ENCODE results near the gene PRKCH. TPM values are rescaled to one million over a fixed set of nuclear protein-coding genes. Genes with fewer than 3 reads are reported as not detected.
"Not testable (repeated sequence)": the region's sequence is repeated elsewhere in the genome, so short reads cannot be mapped to it uniquely, and the experiment has no call there.

The PRKCH gene
- total RNA-seq, 2 experiments from 2014 or later = 304 to 312 TPM

DNA sequence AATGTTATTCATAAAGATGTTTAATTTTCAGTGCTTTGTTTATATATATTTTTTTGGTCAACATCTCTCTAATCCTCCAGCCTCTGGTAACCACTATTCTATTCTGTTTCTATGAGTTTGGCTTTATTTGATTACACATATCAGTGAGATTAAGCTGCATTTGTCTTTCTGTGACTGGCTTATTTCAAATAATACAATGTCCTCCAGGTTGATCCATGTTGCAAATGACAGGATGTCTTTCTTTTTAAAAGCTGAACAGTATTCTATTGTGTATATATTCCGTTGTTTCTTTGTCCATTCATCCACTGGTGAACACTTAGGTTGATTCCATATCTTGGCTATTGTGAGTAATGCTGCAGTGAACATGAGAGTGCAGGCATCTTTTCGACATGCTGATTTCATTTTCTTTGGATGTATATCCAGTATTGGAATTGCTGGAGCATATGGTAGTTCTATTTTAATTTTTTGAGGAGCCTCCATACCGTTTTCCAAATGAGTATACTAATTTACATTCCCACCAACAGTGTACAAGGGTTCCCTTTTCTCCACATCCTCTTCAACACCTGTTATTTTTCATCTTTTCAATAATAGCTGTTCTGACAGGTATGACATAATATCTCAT is 142.4 kb downstream of the PRKCH start:
- Mint-ChIP-seq H3K4me1 (peaks cover 65% of the 10 kb centered on the region), H3K27me3 (no peaks in the 10 kb centered on the region), H3K9me3 (ENCODE audit: low read depth) (peaks cover 2% of the 10 kb centered on the region), H3K4me3 (no peak overlapping the region), H3K27ac (no peak overlapping the region), H3K36me3 (peaks cover 79% of the 10 kb centered on the region)
- CTCF ChIA-PET = no interaction called here
- DNase-seq (no peak), ATAC-seq (no peak)

DNA sequence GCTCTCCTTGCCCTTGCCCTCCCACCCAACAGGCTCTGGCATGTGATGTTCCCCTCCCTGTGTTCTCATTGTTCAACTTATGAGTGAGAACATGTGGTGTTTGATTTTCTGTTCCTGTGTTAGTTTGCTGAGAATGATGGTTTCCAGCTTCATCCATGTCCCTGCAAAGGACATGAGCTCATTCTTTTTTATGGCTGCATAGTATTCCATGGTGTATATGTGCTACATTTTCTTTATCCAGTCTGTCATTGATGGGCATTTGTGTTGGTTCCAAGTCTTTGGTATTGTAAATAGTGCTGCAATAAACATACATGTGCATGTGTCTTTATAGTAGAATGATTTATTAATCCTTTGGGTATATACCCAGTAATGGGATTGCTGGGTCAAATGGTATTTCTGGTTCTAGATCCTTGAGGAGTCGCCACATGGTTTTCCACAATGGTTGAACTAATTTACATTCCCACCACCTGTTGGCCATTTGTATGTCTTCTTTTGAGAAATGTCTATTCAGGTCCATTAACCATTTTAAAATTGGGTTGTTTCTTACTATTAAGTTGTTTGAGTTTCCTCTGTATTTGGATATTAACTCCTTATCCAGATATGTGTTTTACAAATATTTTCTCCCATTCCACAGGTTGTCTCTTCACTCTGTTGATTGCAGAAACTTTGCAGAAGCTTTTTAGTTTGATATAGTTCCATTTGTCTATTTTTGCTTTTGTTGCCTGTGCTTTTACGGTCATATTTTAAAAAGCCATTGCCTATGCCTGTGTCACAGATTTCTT is 143.4 kb downstream of the PRKCH start:
- Mint-ChIP-seq H3K4me1 (peaks cover 67% of the 10 kb centered on the region), H3K36me3 (peaks cover 74% of the 10 kb centered on the region)
- H3K9me3 Mint-ChIP-seq (ENCODE audit: low read depth); H3K27ac Mint-ChIP-seq; H3K4me3 Mint-ChIP-seq; DNase-seq; H3K27me3 Mint-ChIP-seq; ATAC-seq: not testable (repeated sequence)
- CTCF ChIA-PET = interaction anchor here (1.7 kb wide), 1 partner anchor 373 kb away, joined by 5 read pairs; no protein-coding TSS in a partner anchor

- no peaks in the 10 kb centered on the region for H3K9me3 Mint-ChIP-seq (ENCODE audit: low read depth)
- ATAC-seq (no peak), DNase-seq (no peak)
- CTCF ChIA-PET = interaction anchor here (1.1 kb wide), 1 partner anchor 265 kb away, joined by 3 read pairs; no protein-coding TSS in a partner anchor
- no peak overlapping the region for H3K27ac Mint-ChIP-seq
- no peak overlapping the region for H3K4me3 Mint-ChIP-seq
- peaks cover 72% of the 10 kb centered on the region for H3K36me3 Mint-ChIP-seq
- H3K4me1 Mint-ChIP-seq = peaks cover 70% of the 10 kb centered on the region
- no peaks in the 10 kb centered on the region for H3K27me3 Mint-ChIP-seq
These were observed 145.0 kb downstream of the PRKCH start for GRCh38 chr14:61466249-61466904.

DNA sequence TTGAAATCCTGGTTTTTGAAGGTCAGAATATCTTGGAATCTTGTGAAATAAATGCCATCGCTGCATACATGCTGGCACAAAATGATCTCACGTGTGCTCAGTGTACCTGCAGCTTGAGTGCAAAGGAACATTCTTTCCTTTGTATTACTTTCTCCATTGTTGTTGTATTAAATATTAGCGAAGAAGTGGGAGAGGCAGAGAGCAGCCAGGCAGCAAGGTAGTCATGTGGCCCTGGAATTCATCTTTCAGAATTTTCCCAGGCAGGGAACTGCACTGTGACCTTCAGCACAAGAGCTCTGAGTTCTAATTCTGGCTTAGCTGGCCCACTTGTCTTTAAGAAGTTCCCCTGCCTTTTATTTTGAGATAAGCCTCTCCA is 145.5 kb downstream of the PRKCH start:
- Mint-ChIP-seq H3K27me3 (no peaks in the 10 kb centered on the region), H3K4me1 (peaks cover 70% of the 10 kb centered on the region), H3K4me3 (no peak overlapping the region), H3K36me3 (peaks cover 70% of the 10 kb centered on the region), H3K27ac (no peak overlapping the region), H3K9me3 (ENCODE audit: low read depth) (no peaks in the 10 kb centered on the region)
- CTCF ChIA-PET = interaction anchor here (1.1 kb wide), 1 partner anchor 264 kb away, joined by 3 read pairs; no protein-coding TSS in a partner anchor
- no peak for ATAC-seq
- DNase-seq = no peak

- DNase-seq = no peak
- no peaks in the 10 kb centered on the region for H3K27me3 Mint-ChIP-seq
- ATAC-seq = no peak
- peaks cover 71% of the 10 kb centered on the region for H3K4me1 Mint-ChIP-seq
- no peak overlapping the region for H3K27ac Mint-ChIP-seq
- CTCF ChIA-PET = interaction anchor here (1.1 kb wide), 1 partner anchor 264 kb away, joined by 3 read pairs; no protein-coding TSS in a partner anchor
- peaks cover 67% of the 10 kb centered on the region for H3K36me3 Mint-ChIP-seq
- H3K9me3 Mint-ChIP-seq (ENCODE audit: low read depth) = no peaks in the 10 kb centered on the region
- no peak overlapping the region for H3K4me3 Mint-ChIP-seq
These were observed 145.9 kb downstream of the PRKCH start for GRCh38 chr14:61467296-61467695.

DNA sequence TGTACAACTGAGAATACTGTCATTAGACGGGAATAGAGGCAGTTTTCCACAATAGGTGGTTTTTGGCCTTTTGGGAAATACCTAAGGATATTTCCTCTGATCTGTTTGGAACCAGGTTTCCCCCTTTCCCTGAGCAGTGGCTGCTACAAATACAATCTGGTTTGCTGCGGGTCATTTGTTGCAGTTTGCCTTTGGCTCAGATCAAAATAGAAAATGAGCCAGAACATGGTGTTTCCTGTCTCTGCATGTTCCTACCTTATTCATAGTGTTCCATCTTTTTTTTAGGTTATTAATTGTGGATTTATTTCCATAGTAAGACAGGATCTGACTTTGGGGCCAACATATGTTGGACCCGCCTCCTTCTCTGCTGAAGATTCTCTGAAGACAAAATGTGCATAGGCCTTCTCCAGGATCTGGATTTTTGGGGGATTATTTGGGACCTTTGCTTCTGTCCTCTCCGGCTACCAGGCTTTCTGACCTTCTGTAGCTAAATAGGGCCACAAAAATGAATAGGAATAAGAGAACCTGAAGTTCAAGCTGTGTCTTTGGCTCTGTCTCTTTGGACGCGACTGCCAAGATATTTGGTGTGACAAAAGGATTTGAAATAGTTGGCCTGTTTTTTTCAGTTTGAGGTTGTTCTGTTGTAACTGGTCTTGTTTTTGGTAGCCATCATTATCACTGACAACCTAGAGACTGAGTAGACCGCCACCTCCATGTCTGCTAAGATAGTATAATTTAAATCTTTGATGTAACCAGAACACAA is 146.9 kb downstream of the PRKCH start:
- Mint-ChIP-seq H3K27me3 (no peaks in the 10 kb centered on the region), H3K9me3 (ENCODE audit: low read depth) (no peaks in the 10 kb centered on the region), H3K27ac (no peak overlapping the region), H3K4me3 (no peak overlapping the region), H3K4me1 (peaks cover 77% of the 10 kb centered on the region), H3K36me3 (peaks cover 64% of the 10 kb centered on the region)
- ATAC-seq (no peak), DNase-seq (no peak)
- CTCF ChIA-PET = no interaction called here

GRCh38 chr14:61469781-61470180 is 148.4 kb downstream of the PRKCH start:
- Mint-ChIP-seq H3K4me1 (peaks cover 84% of the 10 kb centered on the region), H3K9me3 (ENCODE audit: low read depth) (no peaks in the 10 kb centered on the region), H3K36me3 (peaks cover 59% of the 10 kb centered on the region), H3K27me3 (no peaks in the 10 kb centered on the region), H3K4me3 (no peak overlapping the region), H3K27ac (no peak overlapping the region)
- CTCF ChIA-PET = interaction anchor here (1.1 to 3.2 kb wide), 8 partner anchors 9 to 368 kb away, joined by 3 to 23 read pairs (median 5); partner anchors contain the start of gene SNAPC1
- ATAC-seq (no peak), DNase-seq (no peak)

GRCh38 chr14:61470261-61470960 is 149.0 kb downstream of the PRKCH start:
- H3K27me3 Mint-ChIP-seq = no peaks in the 10 kb centered on the region
- CTCF ChIA-PET = interaction anchor here (0.6 to 3.2 kb wide), 13 partner anchors 9 to 367 kb away, joined by 3 to 23 read pairs (median 4); partner anchors contain the start of gene SNAPC1
- H3K27ac Mint-ChIP-seq = peak overlapping the region; percentile 93
- ATAC-seq (no peak), DNase-seq (no peak)
- peaks cover 86% of the 10 kb centered on the region for H3K4me1 Mint-ChIP-seq
- no peak overlapping the region for H3K4me3 Mint-ChIP-seq
- no peaks in the 10 kb centered on the region for H3K9me3 Mint-ChIP-seq (ENCODE audit: low read depth)
- peaks cover 59% of the 10 kb centered on the region for H3K36me3 Mint-ChIP-seq

DNA sequence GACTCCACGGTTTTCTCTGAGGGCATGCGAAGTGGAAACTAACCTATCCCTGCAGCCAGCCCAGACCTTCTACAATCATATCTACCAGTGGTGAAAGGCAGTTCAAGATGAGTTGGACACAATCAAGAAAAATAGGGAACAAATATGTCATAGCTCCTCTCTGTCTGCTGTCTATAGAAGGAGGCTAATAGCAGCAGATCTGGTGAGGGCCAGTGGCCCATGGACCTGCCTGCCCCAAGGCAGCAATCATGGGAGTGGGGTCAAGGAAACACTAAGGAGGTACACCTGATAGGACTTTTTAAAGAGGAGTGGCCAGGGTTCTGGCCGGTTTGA is 149.5 kb downstream of the PRKCH start:
- H3K36me3 Mint-ChIP-seq = peaks cover 56% of the 10 kb centered on the region
- no peaks in the 10 kb centered on the region for H3K9me3 Mint-ChIP-seq (ENCODE audit: low read depth)

DNA sequence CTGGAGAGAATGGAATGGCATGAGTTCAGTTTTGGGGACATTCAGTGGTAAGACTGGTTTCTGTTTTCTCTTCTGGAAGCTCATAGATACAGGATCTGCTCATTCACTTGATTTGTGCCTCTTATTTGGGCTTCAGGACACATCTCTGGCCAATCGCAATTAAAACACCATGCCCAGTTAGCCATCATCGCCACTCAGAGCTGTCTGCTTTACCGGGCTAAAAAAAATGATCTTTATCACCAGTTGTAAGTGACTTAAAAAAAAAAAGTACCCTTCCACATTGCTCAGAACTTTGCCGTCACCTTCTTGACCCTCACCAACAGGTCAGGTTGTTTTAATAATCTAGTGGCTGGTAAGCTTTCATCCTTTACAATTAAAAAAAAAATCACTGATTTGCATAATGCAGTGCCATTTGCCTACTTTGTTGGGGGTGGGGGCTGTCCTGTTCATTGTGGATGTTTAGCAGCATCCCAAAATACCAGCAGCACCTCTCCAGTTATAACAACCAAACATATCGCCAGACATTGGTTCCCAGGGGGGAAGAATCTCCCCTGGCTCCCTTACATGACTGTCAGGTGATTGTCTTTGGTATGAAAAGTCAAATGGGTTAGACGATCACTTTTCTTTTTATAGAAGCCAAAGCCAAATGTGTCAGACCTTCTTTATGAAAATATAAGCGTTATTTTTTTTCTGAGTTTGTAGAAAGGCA is 150.1 kb downstream of the PRKCH start:
- Mint-ChIP-seq H3K4me3 (peak overlapping the region; percentile 78), H3K27me3 (no peaks in the 10 kb centered on the region), H3K4me1 (peaks cover 90% of the 10 kb centered on the region), H3K27ac (peak overlapping the region; percentile 93), H3K9me3 (ENCODE audit: low read depth) (no peaks in the 10 kb centered on the region), H3K36me3 (peaks cover 60% of the 10 kb centered on the region)
- CTCF ChIA-PET = interaction anchor here (0.8 to 3.2 kb wide), 7 partner anchors 10 to 366 kb away, joined by 3 to 23 read pairs (median 5); no protein-coding TSS in a partner anchor
- DNase-seq (no peak), ATAC-seq (no peak)

More for the DNA sequence above, 149.5 kb downstream of the PRKCH start:
- peak overlapping the region; percentile 78 for H3K4me3 Mint-ChIP-seq
- peak overlapping the region; percentile 93 for H3K27ac Mint-ChIP-seq
- no peaks in the 10 kb centered on the region for H3K27me3 Mint-ChIP-seq
- CTCF ChIA-PET = interaction anchor here (0.6 to 3.2 kb wide), 13 partner anchors 10 to 367 kb away, joined by 3 to 23 read pairs (median 4); partner anchors contain the start of gene SNAPC1
- H3K4me1 Mint-ChIP-seq = peaks cover 84% of the 10 kb centered on the region
- ATAC-seq (no peak), DNase-seq (no peak)

DNA sequence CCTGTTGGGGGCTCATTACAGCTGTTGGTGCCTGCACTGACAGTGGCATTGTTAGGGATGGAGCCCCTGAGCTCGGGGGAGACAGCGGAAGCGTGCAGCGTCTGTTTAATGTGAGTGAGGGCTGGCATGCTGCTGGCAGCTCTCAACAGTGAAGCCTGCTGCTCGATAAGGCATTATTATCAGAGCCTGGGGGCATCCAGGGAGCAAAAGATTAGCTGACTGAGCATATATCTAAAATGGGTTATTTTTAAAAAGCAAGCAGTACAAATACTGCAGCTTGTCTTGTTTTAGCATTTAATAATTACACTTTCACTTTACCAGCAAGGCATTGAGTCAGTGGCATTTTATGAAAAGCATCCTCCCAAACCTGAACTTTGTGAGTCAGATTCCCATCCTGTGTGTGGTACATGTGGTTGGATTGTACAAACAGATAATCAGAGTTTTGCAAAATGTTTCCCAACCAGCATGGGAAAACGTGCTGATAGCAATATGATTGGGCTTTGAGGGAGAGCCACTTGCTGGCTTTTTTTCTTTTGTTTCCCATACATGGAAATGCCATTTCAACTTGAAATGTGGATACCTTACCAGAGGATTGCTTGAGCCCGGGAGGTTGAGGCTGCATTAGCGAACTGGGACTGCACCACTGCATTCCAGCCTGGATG is 150.8 kb downstream of the PRKCH start:
- peak overlapping the region; percentile 93 for H3K27ac Mint-ChIP-seq
- H3K9me3 Mint-ChIP-seq (ENCODE audit: low read depth) = no peaks in the 10 kb centered on the region
- H3K4me1 Mint-ChIP-seq = peaks cover 93% of the 10 kb centered on the region
- peak overlapping the region; percentile 78 for H3K4me3 Mint-ChIP-seq
- no peaks in the 10 kb centered on the region for H3K27me3 Mint-ChIP-seq
- DNase-seq (peak; percentile 69), ATAC-seq (peak; percentile 12)
- H3K36me3 Mint-ChIP-seq = peaks cover 56% of the 10 kb centered on the region
- CTCF ChIA-PET = interaction anchor here (0.8 to 3.2 kb wide), 5 partner anchors 11 to 365 kb away, joined by 3 to 23 read pairs (median 5); no protein-coding TSS in a partner anchor
